Measurements from ENCODE around the gene CYP4V2.

GRCh38 chr4:186192066-186192612, 772 bp downstream of the CYP4V2 start:
- TF ChIP-seq SUZ12 (IDR thresholded peaks at IDR 0.05; ENCODE audit: extremely low read depth, insufficient read depth, insufficient read length) (no peak), YY1 (IDR thresholded peaks at IDR 0.05; ENCODE audit: insufficient read depth, insufficient read length) (no peak), ZNF274 (IDR thresholded peaks at IDR 0.05; ENCODE audit: low read depth, low read length) (no peak)

Data from NT2/D1 (cell line).